ENCODE measurements around the gene HBD.

Gene HBD

DNA sequence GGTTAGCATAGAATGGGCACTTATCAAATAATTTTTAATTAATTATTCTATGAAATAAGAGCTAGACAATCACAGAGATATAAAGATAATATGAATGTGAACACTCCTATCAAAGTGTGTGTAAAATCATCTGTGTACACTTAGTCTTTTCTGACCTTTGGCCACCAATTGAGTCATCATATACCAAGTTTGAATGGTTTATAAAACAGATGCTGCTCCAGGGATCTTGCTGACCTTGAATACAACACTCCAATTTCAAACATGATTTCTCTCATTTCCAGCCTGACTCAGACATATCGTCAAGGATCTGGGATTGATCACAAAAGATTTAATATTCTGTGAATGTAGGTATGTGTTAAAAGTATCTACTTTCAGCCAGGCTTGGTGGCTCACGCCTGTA, 30.9 kb downstream of the HBD start:
- ChIA-PET POLR2A (no interaction called here), CTCF (no interaction called here)

DNA sequence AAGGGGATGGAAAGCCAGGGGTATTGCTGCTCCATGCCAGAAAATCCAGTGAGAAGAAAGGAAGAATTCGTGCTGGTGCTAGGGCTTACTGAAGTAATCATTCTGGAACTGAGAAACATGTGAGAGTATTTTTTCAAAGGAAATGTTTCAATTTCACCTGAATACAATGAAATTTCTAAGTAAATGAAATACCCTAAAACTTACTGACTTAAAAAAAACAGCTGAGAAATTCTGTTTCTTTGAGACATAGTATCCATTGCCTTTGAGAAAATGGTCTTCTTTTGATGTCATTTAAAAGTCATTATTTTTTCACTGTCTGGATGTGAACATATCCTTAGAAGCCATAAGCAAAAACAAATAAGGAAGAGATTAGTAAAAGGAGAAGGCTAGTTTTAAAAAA, 33.7 kb downstream of the HBD start, which contains the start of gene OR51V1:
TSS of gene OR51V1 (minus strand) at position 101 of the 400 bp plus-strand sequence. CDS start at position 101, 0 bp downstream.
- ChIA-PET POLR2A (no interaction called here), CTCF (no interaction called here)
- DNase-seq (ENCODE audit: extremely low spot score) = no peak
- TF ChIP-seq SP1 (IDR thresholded peaks at IDR 0.05) (no peak), SUZ12 (IDR thresholded peaks at IDR 0.05) (no peak), L3MBTL2 (conservative IDR thresholded peaks at IDR 0.05) (no peak)

More for the DNA sequence above, 30.9 kb downstream of the HBD start:
- TF ChIP-seq FOXA1 (IDR thresholded peaks at IDR 0.05) (no peak), TARDBP (IDR thresholded peaks at IDR 0.05) (no peak), CTBP1 (IDR thresholded peaks at IDR 0.05; ENCODE audit: borderline replicate concordance) (no peak), ZNF384 (IDR thresholded peaks at IDR 0.05) (no peak), HDGF (IDR thresholded peaks at IDR 0.05; ENCODE audit: borderline replicate concordance) (no peak), PKNOX1 (IDR thresholded peaks at IDR 0.05) (no peak), LEF1 (IDR thresholded peaks at IDR 0.05; ENCODE audit: borderline replicate concordance) (no peak), SUZ12 (IDR thresholded peaks at IDR 0.05) (no peak), SP1 (IDR thresholded peaks at IDR 0.05) (no peak), NFRKB (IDR thresholded peaks at IDR 0.05) (no peak), L3MBTL2 (conservative IDR thresholded peaks at IDR 0.05) (no peak), ARNT (IDR thresholded peaks at IDR 0.05) (no peak), FOXM1 (IDR thresholded peaks at IDR 0.05; ENCODE audit: borderline replicate concordance) (no peak), ELF4 (IDR thresholded peaks at IDR 0.05) (no peak), FOXK2 (IDR thresholded peaks at IDR 0.05) (no peak)
- no peak for DNase-seq (ENCODE audit: extremely low spot score)

DNA sequence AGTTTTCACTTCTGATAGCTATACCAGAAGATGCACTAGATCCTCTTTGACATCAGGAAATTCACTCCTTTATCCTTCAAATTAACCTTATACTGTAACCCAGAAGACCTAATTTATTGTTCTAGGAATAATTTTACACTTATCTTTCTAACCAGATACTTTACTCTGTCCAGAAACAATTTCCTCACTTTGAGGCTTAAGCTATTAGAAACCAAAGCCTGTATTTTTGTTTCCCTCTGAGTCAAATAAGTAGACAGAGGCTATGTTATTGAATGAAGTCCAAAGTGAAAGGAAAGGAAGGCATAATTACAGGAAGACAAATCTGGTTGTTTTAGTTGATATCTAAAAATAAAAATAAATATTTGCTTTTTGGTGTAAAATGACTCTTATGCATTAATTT, 36.0 kb downstream of the HBD start:
- no peak for DNase-seq (ENCODE audit: extremely low spot score)
- TF ChIP-seq TARDBP (IDR thresholded peaks at IDR 0.05) (no peak), BHLHE40 (IDR thresholded peaks at IDR 0.05; ENCODE audit: borderline replicate concordance) (no peak), CTBP1 (IDR thresholded peaks at IDR 0.05; ENCODE audit: borderline replicate concordance) (no peak), PKNOX1 (IDR thresholded peaks at IDR 0.05) (no peak), NFRKB (IDR thresholded peaks at IDR 0.05) (no peak), ARNT (IDR thresholded peaks at IDR 0.05) (no peak), FOXA1 (IDR thresholded peaks at IDR 0.05) (no peak), FOXK2 (IDR thresholded peaks at IDR 0.05) (no peak), SP1 (IDR thresholded peaks at IDR 0.05) (no peak), SUZ12 (IDR thresholded peaks at IDR 0.05) (no peak), FOXM1 (IDR thresholded peaks at IDR 0.05; ENCODE audit: borderline replicate concordance) (no peak), HDGF (IDR thresholded peaks at IDR 0.05; ENCODE audit: borderline replicate concordance) (no peak), ZNF384 (IDR thresholded peaks at IDR 0.05) (no peak), LEF1 (IDR thresholded peaks at IDR 0.05; ENCODE audit: borderline replicate concordance) (no peak)
- ChIA-PET POLR2A (no interaction called here), CTCF (no interaction called here)

- ChIA-PET CTCF (no interaction called here), POLR2A (no interaction called here)
- TF ChIP-seq NFRKB (IDR thresholded peaks at IDR 0.05) (no peak), HDGF (IDR thresholded peaks at IDR 0.05; ENCODE audit: borderline replicate concordance) (no peak), TARDBP (IDR thresholded peaks at IDR 0.05) (no peak), FOXA1 (IDR thresholded peaks at IDR 0.05) (no peak), L3MBTL2 (conservative IDR thresholded peaks at IDR 0.05) (no peak), SUZ12 (IDR thresholded peaks at IDR 0.05) (no peak), SP1 (IDR thresholded peaks at IDR 0.05) (no peak), BHLHE40 (IDR thresholded peaks at IDR 0.05; ENCODE audit: borderline replicate concordance) (no peak), ELF4 (IDR thresholded peaks at IDR 0.05) (no peak), PKNOX1 (IDR thresholded peaks at IDR 0.05) (no peak), ZNF384 (IDR thresholded peaks at IDR 0.05) (no peak), CTBP1 (IDR thresholded peaks at IDR 0.05; ENCODE audit: borderline replicate concordance) (no peak), ARNT (IDR thresholded peaks at IDR 0.05) (no peak), FOXK2 (IDR thresholded peaks at IDR 0.05) (no peak), LEF1 (IDR thresholded peaks at IDR 0.05; ENCODE audit: borderline replicate concordance) (no peak), FOXM1 (IDR thresholded peaks at IDR 0.05; ENCODE audit: borderline replicate concordance) (no peak)
- no peak for DNase-seq (ENCODE audit: extremely low spot score)
Measured at GRCh38 chr11:5197536-5197935, 36.7 kb downstream of the HBD start.

GRCh38 chr11:5196731-5197130, 37.6 kb downstream of the HBD start:
- CTCF ChIA-PET = no interaction called here
- no peak for DNase-seq (ENCODE audit: extremely low spot score)
- POLR2A ChIA-PET = no interaction called here
- TF ChIP-seq ZNF384 (IDR thresholded peaks at IDR 0.05) (no peak), ELF4 (IDR thresholded peaks at IDR 0.05) (no peak), FOXM1 (IDR thresholded peaks at IDR 0.05; ENCODE audit: borderline replicate concordance) (no peak), L3MBTL2 (conservative IDR thresholded peaks at IDR 0.05) (no peak), FOXA1 (IDR thresholded peaks at IDR 0.05) (no peak), FOXK2 (IDR thresholded peaks at IDR 0.05) (no peak), PKNOX1 (IDR thresholded peaks at IDR 0.05) (no peak), TARDBP (IDR thresholded peaks at IDR 0.05) (no peak), ARNT (IDR thresholded peaks at IDR 0.05) (no peak), BHLHE40 (IDR thresholded peaks at IDR 0.05; ENCODE audit: borderline replicate concordance) (no peak)

- ChIA-PET POLR2A (no interaction called here), CTCF (no interaction called here)
- no peak for DNase-seq (ENCODE audit: extremely low spot score)
- no peak for TF ChIP-seq PKNOX1 (IDR thresholded peaks at IDR 0.05)
- TF ChIP-seq HDGF (IDR thresholded peaks at IDR 0.05; ENCODE audit: borderline replicate concordance) = no peak
- no peak for TF ChIP-seq FOXA1 (IDR thresholded peaks at IDR 0.05)
- TF ChIP-seq L3MBTL2 (conservative IDR thresholded peaks at IDR 0.05) = no peak
- TF ChIP-seq BHLHE40 (IDR thresholded peaks at IDR 0.05; ENCODE audit: borderline replicate concordance) = no peak
Measured at GRCh38 chr11:5196067-5196466, 38.2 kb downstream of the HBD start.
